Measurements from ENCODE around the gene ATP2C1. TPM values are rescaled to one million over a fixed set of nuclear protein-coding genes. Genes with fewer than 3 reads are reported as not detected.

ATP2C1 gene
- total RNA-seq, 2 experiments from 2014 or later, result 40.9 to 44.0 TPM

- Mint-ChIP-seq H3K36me3 (ENCODE audit: low read depth) (no peaks in the 10 kb centered on the region), H3K9me3 (no peaks in the 10 kb centered on the region), H3K4me3 (no peak overlapping the region), H3K27ac (no peak overlapping the region), H3K27me3 (no peaks in the 10 kb centered on the region), H3K4me1 (ENCODE audit: low read depth) (peaks cover 81% of the 10 kb centered on the region)
- Histone ChIP-seq H3K9me3 (ENCODE audit: control insufficient read depth in 1 of 2, insufficient read depth in 1 of 2, low read length in 2 of 2) (no peaks in the 10 kb centered on the region), H3K27ac (ENCODE audit: low read depth in 1 of 2, low read length in 2 of 2) (no peak overlapping the region), H3K4me1 (ENCODE audit: insufficient read depth, low read length) (no peaks in the 10 kb centered on the region), H3K36me3 (ENCODE audit: insufficient read depth, low read length) (no peaks in the 10 kb centered on the region), H3K27me3 (ENCODE audit: control insufficient read depth in 1 of 2, insufficient read depth in 2 of 2, low read length in 2 of 2) (no peaks in the 10 kb centered on the region), H3K4me3 (ENCODE audit: low read length) (no peak overlapping the region)
- CTCF ChIA-PET, result no interaction called here
- ATAC-seq (ENCODE audit: poor library complexity), result no peak
- no peak for DNase-seq
- POLR2A ChIA-PET, result no interaction called here
- intact Hi-C loops (cut with DNase I, micrococcal nuclease), result no loop called here
- TF ChIP-seq CTCF (IDR thresholded peaks at IDR 0.05), result no peak
These were observed 7.1 kb downstream of the ATP2C1 start for GRCh38 chr3:130900959-130901358.

DNA sequence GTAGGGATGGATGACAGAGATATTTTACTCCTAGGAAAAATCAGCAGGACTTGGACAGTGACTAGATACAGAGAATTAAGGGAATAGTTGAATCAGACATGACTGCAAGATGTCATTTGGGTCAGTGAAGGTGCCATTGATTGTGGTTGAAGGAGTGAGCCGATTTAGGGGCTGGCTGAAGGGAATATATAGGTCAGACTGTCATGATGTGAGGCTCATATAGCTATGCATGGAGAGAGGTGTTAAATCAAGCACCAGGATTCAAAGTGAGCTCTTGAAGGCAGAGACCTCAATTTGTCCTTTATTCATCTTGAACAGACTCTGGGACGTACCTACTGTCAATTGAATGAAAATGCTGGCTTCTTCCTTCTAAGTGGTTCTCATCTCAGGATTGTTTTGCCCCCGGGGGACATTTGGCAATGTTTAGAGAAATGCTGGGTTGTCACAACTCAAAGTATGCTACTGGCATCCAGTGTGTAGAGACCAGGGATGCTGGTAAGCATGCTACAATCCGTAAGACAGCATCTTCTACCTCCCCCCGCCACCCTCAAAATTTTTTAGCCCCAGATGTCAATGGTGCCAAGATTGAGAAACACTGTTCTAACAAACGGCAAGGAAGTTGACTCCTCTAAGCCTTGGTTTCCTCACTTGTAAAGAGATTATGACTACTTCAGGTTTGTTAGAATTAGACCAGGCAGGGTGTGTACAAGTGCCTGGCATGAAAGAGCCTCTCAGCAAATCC, 7.8 kb downstream of the ATP2C1 start:
- no peaks in the 10 kb centered on the region for H3K4me1 ChIP-seq (ENCODE audit: insufficient read depth, low read length)
- Mint-ChIP-seq H3K27ac (no peak overlapping the region), H3K27me3 (no peaks in the 10 kb centered on the region), H3K4me3 (no peak overlapping the region), H3K36me3 (ENCODE audit: low read depth) (no peaks in the 10 kb centered on the region), H3K4me1 (ENCODE audit: low read depth) (peaks cover 81% of the 10 kb centered on the region), H3K9me3 (no peaks in the 10 kb centered on the region)
- intact Hi-C loops (cut with DNase I, micrococcal nuclease), result no loop called here
- DNase-seq, result no peak
- ChIA-PET POLR2A (no interaction called here), CTCF (no interaction called here)
- H3K36me3 ChIP-seq (ENCODE audit: insufficient read depth, low read length), result no peaks in the 10 kb centered on the region
- H3K4me3 ChIP-seq (ENCODE audit: low read length), result no peak overlapping the region
- H3K9me3 ChIP-seq (ENCODE audit: control insufficient read depth in 1 of 2, insufficient read depth in 1 of 2, low read length in 2 of 2), result no peaks in the 10 kb centered on the region
- no peak for TF ChIP-seq CTCF (IDR thresholded peaks at IDR 0.05)
- no peak overlapping the region for H3K27ac ChIP-seq (ENCODE audit: low read depth in 1 of 2, low read length in 2 of 2)
- no peaks in the 10 kb centered on the region for H3K27me3 ChIP-seq (ENCODE audit: control insufficient read depth in 1 of 2, insufficient read depth in 2 of 2, low read length in 2 of 2)
- ATAC-seq (ENCODE audit: poor library complexity), result no peak

- Histone ChIP-seq H3K36me3 (ENCODE audit: insufficient read depth, low read length) (no peaks in the 10 kb centered on the region), H3K9me3 (ENCODE audit: control insufficient read depth in 1 of 2, insufficient read depth in 1 of 2, low read length in 2 of 2) (no peaks in the 10 kb centered on the region), H3K27ac (ENCODE audit: low read depth in 1 of 2, low read length in 2 of 2) (no peak overlapping the region), H3K4me1 (ENCODE audit: insufficient read depth, low read length) (no peaks in the 10 kb centered on the region), H3K4me3 (ENCODE audit: low read length) (no peak overlapping the region), H3K27me3 (ENCODE audit: control insufficient read depth in 1 of 2, insufficient read depth in 2 of 2, low read length in 2 of 2) (no peaks in the 10 kb centered on the region)
- ATAC-seq (ENCODE audit: poor library complexity) (no peak), DNase-seq (no peak)
- H3K4me1 Mint-ChIP-seq (ENCODE audit: low read depth), result peaks cover 81% of the 10 kb centered on the region
- intact Hi-C loops (cut with DNase I, micrococcal nuclease), result no loop called here
- H3K36me3 Mint-ChIP-seq (ENCODE audit: low read depth), result no peaks in the 10 kb centered on the region
- no peaks in the 10 kb centered on the region for H3K27me3 Mint-ChIP-seq
- ChIA-PET CTCF (interaction anchor here (2.1 kb wide), 1 partner anchor 10 kb away, joined by 5 read pairs; the partner anchor contains the start of gene ATP2C1), POLR2A (interaction anchor here (1.4 kb wide), 1 partner anchor 10 kb away, joined by 6 read pairs; the partner anchor contains the start of gene ATP2C1)
- H3K27ac Mint-ChIP-seq, result no peak overlapping the region
- no peaks in the 10 kb centered on the region for H3K9me3 Mint-ChIP-seq
- no peak for TF ChIP-seq CTCF (IDR thresholded peaks at IDR 0.05)
- H3K4me3 Mint-ChIP-seq, result no peak overlapping the region
These were observed 9.6 kb downstream of the ATP2C1 start for GRCh38 chr3:130903412-130903908.

Measured in CD4-positive, alpha-beta T cell (primary cell).